ENCODE data around the gene ACYP2. TPM values are rescaled to one million over a fixed set of nuclear protein-coding genes. Genes with fewer than 3 reads are reported as not detected.
"Not testable (repeated sequence)": the region's sequence is repeated elsewhere in the genome, so short reads cannot be mapped to it uniquely, and the experiment has no call there.

The ACYP2 gene
- total and polyA plus RNA-seq, 2 donors from 2014 or later: 16.7 to 24.5 TPM

- Histone ChIP-seq H3K4me1 (ENCODE audit: control insufficient read depth in 2 of 3, insufficient read depth in 2 of 3, low read depth in 1 of 3, low read length in 3 of 3) (no peaks in the 10 kb centered on the region), H3K4me3 (ENCODE audit: low read length in 3 of 3) (no peak overlapping the region), H3K9ac (ENCODE audit: low read length in 3 of 3) (no peak overlapping the region), H3K9me3 (ENCODE audit: control insufficient read depth in 2 of 3, insufficient read depth in 1 of 3, low read length in 3 of 3) (no peaks in the 10 kb centered on the region), H3K27me3 (ENCODE audit: control insufficient read depth, insufficient read depth, low read length) (no peaks in the 10 kb centered on the region), H3K36me3 (ENCODE audit: control insufficient read depth in 2 of 3, insufficient read depth in 3 of 3, low read length in 3 of 3) (no peaks in the 10 kb centered on the region), H3K27ac (ENCODE audit: low read depth in 2 of 2, low read length in 2 of 2) (no peak overlapping the region)
- FAIRE-seq (no peak), DNase-seq (no peak)
- intact Hi-C loops (cut with DNase I): no loop called here
- TF ChIP-seq, protein P1, sequence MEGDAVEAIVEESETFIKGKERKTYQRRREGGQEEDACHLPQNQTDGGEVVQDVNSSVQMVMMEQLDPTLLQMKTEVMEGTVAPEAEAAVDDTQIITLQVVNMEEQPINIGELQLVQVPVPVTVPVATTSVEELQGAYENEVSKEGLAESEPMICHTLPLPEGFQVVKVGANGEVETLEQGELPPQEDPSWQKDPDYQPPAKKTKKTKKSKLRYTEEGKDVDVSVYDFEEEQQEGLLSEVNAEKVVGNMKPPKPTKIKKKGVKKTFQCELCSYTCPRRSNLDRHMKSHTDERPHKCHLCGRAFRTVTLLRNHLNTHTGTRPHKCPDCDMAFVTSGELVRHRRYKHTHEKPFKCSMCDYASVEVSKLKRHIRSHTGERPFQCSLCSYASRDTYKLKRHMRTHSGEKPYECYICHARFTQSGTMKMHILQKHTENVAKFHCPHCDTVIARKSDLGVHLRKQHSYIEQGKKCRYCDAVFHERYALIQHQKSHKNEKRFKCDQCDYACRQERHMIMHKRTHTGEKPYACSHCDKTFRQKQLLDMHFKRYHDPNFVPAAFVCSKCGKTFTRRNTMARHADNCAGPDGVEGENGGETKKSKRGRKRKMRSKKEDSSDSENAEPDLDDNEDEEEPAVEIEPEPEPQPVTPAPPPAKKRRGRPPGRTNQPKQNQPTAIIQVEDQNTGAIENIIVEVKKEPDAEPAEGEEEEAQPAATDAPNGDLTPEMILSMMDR (IDR thresholded peaks at IDR 0.05; ENCODE audit: borderline replicate concordance, extremely low read depth, insufficient read depth): no peak
These were observed 170.0 kb downstream of the ACYP2 start for GRCh38 chr2:54285451-54285850.

DNA sequence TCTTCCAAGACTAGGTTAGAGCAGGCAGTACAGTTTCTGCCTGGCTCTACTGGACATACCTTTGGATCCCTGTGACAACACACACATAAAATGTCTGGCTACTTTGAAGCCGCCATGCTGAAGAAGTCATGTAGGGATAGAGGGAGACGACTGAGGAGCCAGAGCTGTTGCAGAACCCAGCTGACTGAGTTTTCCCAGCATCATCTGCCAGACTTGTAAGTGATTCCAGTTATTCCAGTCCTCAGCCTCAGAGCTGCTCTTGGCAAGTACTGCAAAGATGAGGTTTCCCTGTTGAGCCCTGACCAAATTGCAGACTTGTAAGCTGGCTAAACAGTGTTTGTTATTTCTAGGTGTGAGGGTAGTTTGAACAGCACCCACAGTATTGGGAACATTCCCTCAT is 172.1 kb downstream of the ACYP2 start:
- FAIRE-seq (no peak), DNase-seq (no peak)
- no peaks in the 10 kb centered on the region for H3K27me3 ChIP-seq (ENCODE audit: control insufficient read depth, insufficient read depth, low read length)
- TF ChIP-seq, protein P1 (IDR thresholded peaks at IDR 0.05; ENCODE audit: borderline replicate concordance, extremely low read depth, insufficient read depth): no peak
- no peaks in the 10 kb centered on the region for H3K4me1 ChIP-seq (ENCODE audit: control insufficient read depth in 2 of 3, insufficient read depth in 2 of 3, low read depth in 1 of 3, low read length in 3 of 3)
- no peaks in the 10 kb centered on the region for H3K36me3 ChIP-seq (ENCODE audit: control insufficient read depth in 2 of 3, insufficient read depth in 3 of 3, low read length in 3 of 3)
- H3K9ac ChIP-seq (ENCODE audit: low read length in 3 of 3): no peak overlapping the region
- no peak overlapping the region for H3K4me3 ChIP-seq (ENCODE audit: low read length in 3 of 3)
- intact Hi-C loops (cut with DNase I): no loop called here
- H3K27ac ChIP-seq (ENCODE audit: low read depth in 2 of 2, low read length in 2 of 2): no peak overlapping the region
- no peaks in the 10 kb centered on the region for H3K9me3 ChIP-seq (ENCODE audit: control insufficient read depth in 2 of 3, insufficient read depth in 1 of 3, low read length in 3 of 3)

GRCh38 chr2:54289917-54290316 is 174.5 kb downstream of the ACYP2 start:
- no peaks in the 10 kb centered on the region for H3K4me1 ChIP-seq (ENCODE audit: control insufficient read depth in 2 of 3, insufficient read depth in 2 of 3, low read depth in 1 of 3, low read length in 3 of 3)
- FAIRE-seq: no peak
- H3K27ac ChIP-seq (ENCODE audit: low read depth in 2 of 2, low read length in 2 of 2): no peak overlapping the region
- TF ChIP-seq, protein P1 (IDR thresholded peaks at IDR 0.05; ENCODE audit: borderline replicate concordance, extremely low read depth, insufficient read depth): no peak
- no peak overlapping the region for H3K9ac ChIP-seq (ENCODE audit: low read length in 3 of 3)
- H3K36me3 ChIP-seq (ENCODE audit: control insufficient read depth in 2 of 3, insufficient read depth in 3 of 3, low read length in 3 of 3): no peaks in the 10 kb centered on the region
- H3K27me3 ChIP-seq (ENCODE audit: control insufficient read depth, insufficient read depth, low read length): no peaks in the 10 kb centered on the region
- intact Hi-C loops (cut with DNase I): no loop called here
- no peak for DNase-seq
- H3K4me3 ChIP-seq (ENCODE audit: low read length in 3 of 3): no peak overlapping the region
- no peaks in the 10 kb centered on the region for H3K9me3 ChIP-seq (ENCODE audit: control insufficient read depth in 2 of 3, insufficient read depth in 1 of 3, low read length in 3 of 3)

DNA sequence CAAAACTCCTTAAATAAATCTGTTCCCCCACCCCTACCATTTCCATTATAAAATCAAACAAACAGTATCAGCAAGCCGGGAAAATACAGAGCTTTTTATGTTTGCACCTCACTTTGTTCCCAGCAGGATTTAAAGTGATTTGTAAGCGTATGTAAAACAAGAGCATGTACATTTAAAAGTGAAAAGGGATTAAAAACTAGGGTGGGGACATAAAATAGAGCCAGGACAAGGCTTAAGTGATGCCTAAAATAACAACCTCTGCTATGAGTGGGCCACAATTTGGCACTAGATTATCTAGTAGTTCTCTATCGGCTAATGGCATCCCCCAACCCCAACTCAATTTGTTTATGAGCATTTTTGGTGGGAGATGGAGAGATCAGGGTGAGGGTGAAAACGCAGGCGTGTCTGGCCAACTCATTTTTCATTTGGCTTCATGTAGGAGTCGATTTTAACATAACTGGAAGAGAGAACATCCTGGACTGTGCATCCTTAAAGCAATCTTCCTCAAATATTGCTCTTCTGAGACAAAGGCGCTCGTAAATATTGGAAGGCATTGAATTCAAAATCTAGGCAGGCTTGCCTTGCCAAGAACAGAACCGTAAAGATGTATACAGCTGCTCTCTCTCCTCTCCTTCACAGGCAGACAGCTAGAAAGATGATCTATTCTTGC is 175.1 kb downstream of the ACYP2 start:
- TF ChIP-seq, protein P1 (IDR thresholded peaks at IDR 0.05; ENCODE audit: borderline replicate concordance, extremely low read depth, insufficient read depth): no peak
- intact Hi-C loops (cut with DNase I): no loop called here
- Histone ChIP-seq H3K27me3 (ENCODE audit: control insufficient read depth, insufficient read depth, low read length) (no peaks in the 10 kb centered on the region), H3K27ac (ENCODE audit: low read depth in 2 of 2, low read length in 2 of 2) (no peak overlapping the region), H3K4me3 (ENCODE audit: low read length in 3 of 3) (no peak overlapping the region), H3K36me3 (ENCODE audit: control insufficient read depth in 2 of 3, insufficient read depth in 3 of 3, low read length in 3 of 3) (no peaks in the 10 kb centered on the region), H3K9ac (ENCODE audit: low read length in 3 of 3) (no peak overlapping the region), H3K9me3 (ENCODE audit: control insufficient read depth in 2 of 3, insufficient read depth in 1 of 3, low read length in 3 of 3) (no peaks in the 10 kb centered on the region), H3K4me1 (ENCODE audit: control insufficient read depth in 2 of 3, insufficient read depth in 2 of 3, low read depth in 1 of 3, low read length in 3 of 3) (no peaks in the 10 kb centered on the region)
- DNase-seq (no peak), FAIRE-seq (no peak)

- H3K36me3 ChIP-seq (ENCODE audit: control insufficient read depth in 2 of 3, insufficient read depth in 3 of 3, low read length in 3 of 3); DNase-seq; H3K4me3 ChIP-seq (ENCODE audit: low read length in 3 of 3); FAIRE-seq; intact Hi-C loops (cut with DNase I); H3K9me3 ChIP-seq (ENCODE audit: control insufficient read depth in 2 of 3, insufficient read depth in 1 of 3, low read length in 3 of 3); H3K9ac ChIP-seq (ENCODE audit: low read length in 3 of 3); H3K27me3 ChIP-seq (ENCODE audit: control insufficient read depth, insufficient read depth, low read length); H3K27ac ChIP-seq (ENCODE audit: low read depth in 2 of 2, low read length in 2 of 2); H3K4me1 ChIP-seq (ENCODE audit: control insufficient read depth in 2 of 3, insufficient read depth in 2 of 3, low read depth in 1 of 3, low read length in 3 of 3): not testable (repeated sequence)
These were observed 179.2 kb downstream of the ACYP2 start for GRCh38 chr2:54294665-54295064.
